Nephron progenitor cell (in vitro differentiated cells): Measurements from ENCODE around the gene OR2T4.

ENCODE experiments used
- DNase-seq: peaks from one replicate; pipeline ENCODE4 v3.0.0; 2021
- H3K27ac Mint-ChIP-seq: 2 replicates; pipeline ENCODE4 v1.8.0; 2021; ENCODE audit warnings: mild to moderate bottlenecking, moderate library complexity, mixed read lengths
- H3K27me3 Mint-ChIP-seq: 2 replicates; pipeline ENCODE4 v1.8.0; 2021; ENCODE audit warnings: mild to moderate bottlenecking, low read depth, mixed read lengths; ENCODE audit not compliant: poor library complexity
- H3K36me3 Mint-ChIP-seq: 2 replicates; pipeline ENCODE4 v1.8.0; 2021; ENCODE audit warnings: low read depth, mixed read lengths
- H3K4me1 Mint-ChIP-seq: 2 replicates; pipeline ENCODE4 v1.8.0; 2021; ENCODE audit warnings: mixed read lengths
- H3K4me3 Mint-ChIP-seq: 2 replicates; pipeline ENCODE4 v1.8.0; 2021; ENCODE audit warnings: mild to moderate bottlenecking, moderate library complexity, mixed read lengths
- H3K9me3 Mint-ChIP-seq: 2 replicates; pipeline ENCODE4 v1.8.0; 2021; ENCODE audit warnings: mild to moderate bottlenecking, moderate library complexity, mixed read lengths
- CTCF ChIP-seq: fragments of 200-600 bp; sonication (generic); IDR thresholded peaks from 2 replicates; pipeline ENCODE4 v1.5.0; 2021; ENCODE audit warnings: antibody characterized with exemption

OR2T4 gene, protein sequence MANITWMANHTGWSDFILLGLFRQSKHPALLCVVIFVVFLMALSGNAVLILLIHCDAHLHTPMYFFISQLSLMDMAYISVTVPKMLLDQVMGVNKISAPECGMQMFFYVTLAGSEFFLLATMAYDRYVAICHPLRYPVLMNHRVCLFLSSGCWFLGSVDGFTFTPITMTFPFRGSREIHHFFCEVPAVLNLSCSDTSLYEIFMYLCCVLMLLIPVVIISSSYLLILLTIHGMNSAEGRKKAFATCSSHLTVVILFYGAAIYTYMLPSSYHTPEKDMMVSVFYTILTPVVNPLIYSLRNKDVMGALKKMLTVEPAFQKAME

DNA sequence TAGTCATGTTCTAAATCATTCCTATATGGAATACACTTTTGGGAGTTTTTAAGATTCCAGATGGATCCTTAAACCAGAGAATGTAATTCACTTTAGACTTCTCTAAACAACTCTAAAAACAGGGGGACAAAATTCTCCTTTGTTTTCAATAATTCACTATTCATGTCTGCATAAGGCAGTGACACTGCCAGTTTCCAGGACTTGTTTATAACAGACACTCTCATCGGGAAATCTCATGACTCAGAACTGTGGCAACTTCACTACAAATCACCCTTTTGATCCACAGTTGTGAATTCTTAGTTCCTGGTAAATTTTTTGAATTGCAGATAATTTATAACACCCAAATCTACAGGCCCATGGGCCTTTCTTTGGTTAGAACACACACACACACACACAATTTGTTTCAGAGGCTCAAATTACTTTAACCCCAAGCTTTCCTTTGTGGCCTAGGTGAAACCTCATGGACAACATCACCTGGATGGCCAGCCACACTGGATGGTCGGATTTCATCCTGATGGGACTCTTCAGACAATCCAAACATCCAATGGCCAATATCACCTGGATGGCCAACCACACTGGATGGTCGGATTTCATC is at the start of gene OR2T4:
Gene OR2T4 (plus strand): TSS at position 545 of the 595 bp plus-strand sequence. CDS start 0 bp downstream, at position 545.
- no peak for TF ChIP-seq CTCF
- no peaks in the 10 kb centered on the region for H3K27me3 Mint-ChIP-seq
- no peaks in the 10 kb centered on the region for H3K4me1 Mint-ChIP-seq
- H3K36me3 Mint-ChIP-seq: no peaks in the 10 kb centered on the region
- no peak for DNase-seq
- H3K27ac Mint-ChIP-seq: no peak within 1 kb of the TSS
- peaks cover 86% of the 10 kb centered on the region for H3K9me3 Mint-ChIP-seq
- no peak within 1 kb of the TSS for H3K4me3 Mint-ChIP-seq

DNA sequence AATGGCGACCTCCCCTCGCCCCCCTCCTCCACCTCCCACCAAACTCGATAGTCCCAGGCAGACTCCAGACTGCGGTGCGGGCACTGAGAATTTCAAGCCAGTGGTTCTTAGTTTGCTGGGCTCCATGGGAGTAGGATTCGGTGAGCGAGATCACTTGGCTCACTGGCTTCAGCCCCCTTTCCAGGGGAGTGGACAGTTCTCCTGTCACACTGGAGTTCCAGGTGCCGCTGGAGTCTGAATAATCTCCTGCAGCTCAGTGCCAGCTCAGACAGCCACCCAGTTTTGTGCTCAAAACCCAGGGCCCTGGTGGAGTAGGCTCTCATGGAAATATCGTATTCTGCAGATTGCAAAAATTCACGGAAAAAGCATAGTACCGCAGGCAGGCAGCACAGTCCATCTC is 44.7 kb upstream of the OR2T4 start:
- no peaks in the 10 kb centered on the region for H3K36me3 Mint-ChIP-seq
- no peak overlapping the region for H3K4me3 Mint-ChIP-seq
- H3K27ac Mint-ChIP-seq: no peak overlapping the region
- DNase-seq: no peak
- H3K4me1 Mint-ChIP-seq: no peaks in the 10 kb centered on the region
- no peak for TF ChIP-seq CTCF
- peaks cover 96% of the 10 kb centered on the region for H3K9me3 Mint-ChIP-seq
- no peaks in the 10 kb centered on the region for H3K27me3 Mint-ChIP-seq

GRCh38 chr1:248324468-248324867 is 37.0 kb upstream of the OR2T4 start, which contains the start of gene OR2M7:
OR2M7 (minus strand) TSS chr1:248324568; CDS start chr1:248324568, 0 bp downstream.
- no peak for TF ChIP-seq CTCF
- peaks cover 3% of the 10 kb centered on the region for H3K27me3 Mint-ChIP-seq
- peaks cover 80% of the 10 kb centered on the region for H3K9me3 Mint-ChIP-seq
- H3K27ac Mint-ChIP-seq: no peak within 1 kb of the TSS
- no peak for DNase-seq
- H3K4me3 Mint-ChIP-seq: no peak within 1 kb of the TSS
- no peaks in the 10 kb centered on the region for H3K4me1 Mint-ChIP-seq
- no peaks in the 10 kb centered on the region for H3K36me3 Mint-ChIP-seq

DNA sequence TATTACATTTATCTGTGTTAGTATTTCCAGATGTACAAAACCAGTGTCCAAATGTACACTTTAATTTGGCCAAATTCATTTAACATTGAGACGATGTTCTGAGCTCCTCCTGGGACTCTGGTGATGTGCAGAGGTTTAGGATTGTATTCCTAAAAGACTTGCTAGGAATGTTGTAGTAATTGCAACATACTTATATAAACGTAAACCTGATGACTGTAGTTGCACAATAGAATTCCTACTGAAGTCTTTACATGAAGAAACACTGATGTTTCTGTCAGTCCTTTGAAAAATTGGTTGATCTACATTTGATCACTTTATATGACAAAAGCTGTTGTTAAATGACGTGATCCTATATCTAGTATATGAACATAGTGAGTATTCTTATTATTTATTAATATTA is 18.0 kb upstream of the OR2T4 start:
- Mint-ChIP-seq H3K9me3 (peaks cover 73% of the 10 kb centered on the region), H3K4me1 (no peaks in the 10 kb centered on the region), H3K36me3 (no peaks in the 10 kb centered on the region), H3K27ac (no peak overlapping the region), H3K4me3 (no peak overlapping the region), H3K27me3 (peaks cover 6% of the 10 kb centered on the region)
- TF ChIP-seq CTCF: no peak
- DNase-seq: no peak

DNA sequence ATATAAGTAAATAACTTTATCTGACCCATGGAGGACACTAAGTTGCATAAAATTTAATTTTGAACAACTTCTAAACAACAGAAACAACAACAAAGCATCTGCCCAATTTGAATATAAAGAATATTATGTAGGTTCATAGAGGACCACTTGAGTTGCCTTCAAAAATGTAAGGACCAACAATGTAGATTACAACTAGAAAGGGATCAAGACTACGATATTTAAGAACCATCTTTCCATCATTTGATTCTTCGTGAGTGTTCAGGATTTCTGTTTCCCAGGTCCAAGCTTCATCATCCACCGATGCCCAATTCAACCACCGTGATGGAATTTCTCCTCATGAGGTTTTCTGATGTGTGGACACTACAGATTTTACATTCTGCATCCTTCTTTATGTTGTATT is 13.0 kb upstream of the OR2T4 start, which contains the start of gene OR14C36:
Gene OR14C36 (plus strand): TSS at position 301 of the 400 bp plus-strand sequence. CDS start 0 bp downstream, at position 301.
- DNase-seq: no peak
- H3K27me3 Mint-ChIP-seq: no peaks in the 10 kb centered on the region
- H3K9me3 Mint-ChIP-seq: peaks cover 66% of the 10 kb centered on the region
- no peak for TF ChIP-seq CTCF
- no peaks in the 10 kb centered on the region for H3K36me3 Mint-ChIP-seq
- H3K4me1 Mint-ChIP-seq: no peaks in the 10 kb centered on the region
- H3K4me3 Mint-ChIP-seq: no peak within 1 kb of the TSS
- no peak within 1 kb of the TSS for H3K27ac Mint-ChIP-seq

GRCh38 chr1:248359415-248359814 is 2.0 kb upstream of the OR2T4 start:
- DNase-seq: no peak
- Mint-ChIP-seq H3K4me3 (no peak overlapping the region), H3K9me3 (peaks cover 73% of the 10 kb centered on the region), H3K27me3 (no peaks in the 10 kb centered on the region), H3K36me3 (no peaks in the 10 kb centered on the region), H3K4me1 (no peaks in the 10 kb centered on the region), H3K27ac (no peak overlapping the region)
- TF ChIP-seq CTCF: no peak
